GM10266 (cell line): ENCODE measurements around the gene PPP2R2C.

Experiments used
- DNase-seq: peaks from one replicate; pipeline ENCODE4 v3.0.0; 2012; ENCODE audit errors: extremely low spot score
- TF ChIP-seq, protein P1 (sequence below): IDR thresholded peaks from 2 replicates; pipeline ENCODE4 v1.5.1; 2012; ENCODE audit warnings: mild to moderate bottlenecking, low read depth; ENCODE audit not compliant: control insufficient read depth, insufficient read depth; ENCODE audit errors: missing control alignments

The PPP2R2C gene

DNA sequence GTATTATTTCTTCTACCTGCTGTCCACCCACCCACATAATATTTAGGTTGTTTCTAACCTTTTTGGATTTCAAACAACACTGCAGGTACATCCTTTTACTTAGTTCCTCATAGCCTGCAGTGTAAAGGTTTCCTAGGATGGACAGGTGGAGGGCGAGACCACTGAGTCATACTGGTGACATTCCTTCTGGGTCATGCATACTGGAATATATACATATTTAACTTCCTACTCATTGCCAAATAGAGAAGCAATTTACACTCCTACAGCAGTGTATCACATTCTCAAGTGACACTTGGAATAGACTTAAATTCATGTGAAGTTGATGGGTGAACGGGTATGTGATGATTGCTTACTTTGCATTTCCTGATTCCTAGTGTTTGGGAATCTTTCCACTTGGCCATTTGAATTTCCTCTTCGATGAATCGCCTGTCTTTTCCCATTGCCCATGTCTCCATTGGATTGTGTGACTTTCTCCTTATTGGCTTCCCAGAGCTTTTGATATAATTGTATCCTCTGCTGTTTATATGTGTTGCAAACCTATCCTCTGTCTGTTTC, 8.2 kb upstream of the PPP2R2C start:
- TF ChIP-seq, protein P1, sequence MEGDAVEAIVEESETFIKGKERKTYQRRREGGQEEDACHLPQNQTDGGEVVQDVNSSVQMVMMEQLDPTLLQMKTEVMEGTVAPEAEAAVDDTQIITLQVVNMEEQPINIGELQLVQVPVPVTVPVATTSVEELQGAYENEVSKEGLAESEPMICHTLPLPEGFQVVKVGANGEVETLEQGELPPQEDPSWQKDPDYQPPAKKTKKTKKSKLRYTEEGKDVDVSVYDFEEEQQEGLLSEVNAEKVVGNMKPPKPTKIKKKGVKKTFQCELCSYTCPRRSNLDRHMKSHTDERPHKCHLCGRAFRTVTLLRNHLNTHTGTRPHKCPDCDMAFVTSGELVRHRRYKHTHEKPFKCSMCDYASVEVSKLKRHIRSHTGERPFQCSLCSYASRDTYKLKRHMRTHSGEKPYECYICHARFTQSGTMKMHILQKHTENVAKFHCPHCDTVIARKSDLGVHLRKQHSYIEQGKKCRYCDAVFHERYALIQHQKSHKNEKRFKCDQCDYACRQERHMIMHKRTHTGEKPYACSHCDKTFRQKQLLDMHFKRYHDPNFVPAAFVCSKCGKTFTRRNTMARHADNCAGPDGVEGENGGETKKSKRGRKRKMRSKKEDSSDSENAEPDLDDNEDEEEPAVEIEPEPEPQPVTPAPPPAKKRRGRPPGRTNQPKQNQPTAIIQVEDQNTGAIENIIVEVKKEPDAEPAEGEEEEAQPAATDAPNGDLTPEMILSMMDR: no peak
- no peak for DNase-seq

DNA sequence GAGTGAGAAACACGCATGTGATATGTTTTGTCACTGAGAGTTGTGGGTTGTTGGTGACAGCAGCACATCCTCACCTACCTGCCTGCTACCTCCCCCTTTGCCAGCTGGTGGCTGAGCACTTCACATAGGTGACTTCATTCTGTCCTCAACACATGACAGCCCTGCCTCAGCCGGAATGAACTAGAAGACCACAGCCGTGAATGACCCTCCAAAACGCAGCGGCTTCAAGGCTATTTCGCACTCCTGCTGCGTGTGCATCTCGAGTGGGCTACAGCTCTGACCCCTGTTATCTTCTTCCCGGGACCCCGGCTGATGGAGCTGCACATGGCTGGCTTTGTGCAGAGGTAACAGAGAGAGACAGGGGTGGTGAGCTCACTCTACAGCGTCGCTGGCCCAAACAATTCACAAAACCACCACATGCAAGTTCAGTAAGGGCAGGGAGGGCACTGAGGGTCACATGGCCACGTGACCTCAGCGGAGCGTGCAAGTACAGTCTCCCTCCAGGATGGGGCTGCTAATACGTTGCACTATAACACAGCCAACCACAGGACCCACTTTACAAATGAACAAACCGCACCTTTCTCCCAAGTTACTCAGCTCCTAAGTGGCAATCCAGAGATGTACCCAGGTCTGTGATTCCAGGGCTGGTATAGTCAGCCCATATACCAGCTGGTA, 6.3 kb upstream of the PPP2R2C start:
- TF ChIP-seq, protein P1: no peak
- no peak for DNase-seq

DNA sequence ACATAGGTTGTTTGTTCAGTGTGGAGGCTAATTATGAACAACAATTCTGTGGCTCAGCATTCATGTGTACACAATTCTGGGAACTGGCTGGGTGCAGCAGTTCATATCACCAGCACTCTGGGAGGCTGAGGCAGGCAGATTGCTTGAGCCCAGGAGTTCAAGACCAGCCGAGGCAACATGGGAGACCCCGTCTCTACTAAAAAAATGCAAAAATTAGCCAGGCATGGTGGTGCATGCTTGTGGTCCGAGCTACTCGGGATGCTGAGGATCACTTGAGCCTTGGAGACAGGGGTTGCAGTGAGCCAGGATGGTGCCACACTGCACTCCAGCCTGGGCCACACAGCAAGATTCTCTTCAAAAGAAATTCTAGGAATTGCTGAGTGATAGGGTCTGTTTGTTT, 4.5 kb upstream of the PPP2R2C start:
- TF ChIP-seq, protein P1: no peak

DNA sequence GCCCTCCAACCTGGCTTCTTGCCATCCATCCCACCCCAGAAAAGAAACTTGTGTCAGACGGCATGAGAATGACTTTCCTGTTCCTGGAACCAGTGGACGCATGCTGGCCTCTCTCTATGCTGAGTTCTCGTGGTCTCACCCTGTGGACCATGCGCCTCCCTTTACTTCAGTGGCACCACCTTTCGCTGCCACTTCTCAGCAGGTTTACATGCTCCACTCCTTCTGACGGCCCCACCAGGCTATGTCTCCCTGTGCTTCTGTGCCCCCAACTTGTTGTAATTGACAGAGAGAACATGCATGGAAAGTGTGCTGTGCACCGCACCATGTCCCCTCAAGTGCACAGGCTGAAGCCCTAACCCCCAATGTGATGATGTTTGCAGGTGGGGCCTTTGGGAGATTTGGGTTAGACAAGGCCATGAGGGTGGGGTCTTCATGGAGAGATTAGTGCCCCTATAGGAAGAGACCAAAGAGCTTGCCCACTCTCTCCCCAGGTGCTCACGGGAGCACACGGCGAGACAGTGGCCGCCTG, 3.1 kb upstream of the PPP2R2C start:
- TF ChIP-seq, protein P1: no peak
- DNase-seq: no peak

More for the DNA sequence above, 4.5 kb upstream of the PPP2R2C start:
- DNase-seq: no peak

DNA sequence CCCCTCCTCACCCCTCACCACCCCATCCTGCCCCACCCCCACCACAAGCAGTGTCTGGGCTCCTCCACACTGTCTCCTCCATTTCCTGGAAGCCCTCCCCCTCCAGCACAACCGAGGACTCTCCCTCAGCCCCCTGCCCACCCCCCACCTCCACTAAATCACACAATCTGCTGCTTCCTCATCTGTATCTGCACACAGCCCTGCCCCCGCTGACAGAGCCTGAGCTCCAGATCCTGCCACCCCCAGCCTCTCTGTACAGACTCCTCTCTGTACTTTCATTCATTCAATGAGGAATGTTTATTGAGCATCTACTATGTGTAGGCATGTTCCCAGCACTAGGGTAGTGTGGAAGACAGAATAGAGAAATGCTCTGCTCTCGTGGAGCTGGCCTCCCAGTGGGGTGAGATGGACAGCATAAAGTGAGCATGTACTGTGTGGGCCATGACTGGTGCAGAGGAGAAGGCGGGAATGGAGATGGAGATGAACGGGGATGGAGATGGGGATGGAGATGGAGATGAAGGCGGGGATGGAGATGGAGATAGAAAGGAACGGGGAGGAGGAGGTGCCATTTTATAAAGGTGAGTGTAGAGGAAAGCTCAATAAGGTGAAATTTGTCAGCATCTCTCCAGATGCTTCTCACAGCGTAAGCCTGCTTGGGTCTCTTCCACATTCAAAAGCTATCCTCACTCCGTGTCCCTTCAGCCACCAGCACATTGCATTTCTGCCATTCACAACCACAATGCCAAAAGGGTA, 2.5 kb upstream of the PPP2R2C start:
- TF ChIP-seq, protein P1: no peak
- DNase-seq: no peak

DNA sequence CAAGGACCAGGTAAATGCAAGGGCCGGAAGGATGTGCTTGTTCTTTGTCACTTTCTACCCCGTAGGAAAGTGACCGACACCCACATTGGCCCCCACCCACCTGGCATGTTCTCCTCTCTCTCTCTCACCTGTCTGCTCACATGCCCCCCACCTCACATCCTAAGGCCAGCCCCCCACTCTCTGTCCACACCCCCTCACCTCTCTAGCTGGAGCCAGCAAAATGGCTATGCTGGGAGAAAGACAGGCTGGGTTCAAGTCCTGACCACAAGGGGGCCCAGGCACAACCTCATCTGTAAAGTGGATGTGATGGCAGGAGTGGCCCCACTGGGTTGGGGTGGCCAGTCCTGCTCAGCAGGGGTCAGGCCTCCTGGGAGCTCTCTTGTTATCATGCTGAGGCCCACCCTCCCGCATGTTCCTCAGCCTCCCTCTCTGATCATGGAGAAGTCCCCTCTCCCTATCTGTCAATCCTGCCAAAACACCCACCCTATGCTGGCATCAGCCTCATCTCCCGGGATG, 1.7 kb upstream of the PPP2R2C start:
- no peak for DNase-seq
- TF ChIP-seq, protein P1: no peak
